Jurkat, Clone E6-1 (cell line): ENCODE results near the gene ANKMY1.
"Not testable (repeated sequence)": the region's sequence is repeated elsewhere in the genome, so short reads cannot be mapped to it uniquely, and the experiment has no call there.

Source experiments
- DNase-seq: peaks from one replicate; pipeline ENCODE4 v3.0.0-alpha.2; 2011; ENCODE audit warnings: low read depth, low spot score
- H3K4me3 ChIP-seq: 2 replicates; pipeline ENCODE4 v1.5.1; 2011; ENCODE audit warnings: mild to moderate bottlenecking, low read length, control low read depth, moderate library complexity

ANKMY1 gene

GRCh38 chr2:240499309-240500301 is 58.2 kb downstream of the ANKMY1 start:
- no peak for DNase-seq
- H3K4me3 ChIP-seq = no peak overlapping the region

GRCh38 chr2:240498958-240499260 is 58.9 kb downstream of the ANKMY1 start:
- H3K4me3 ChIP-seq = no peak overlapping the region
- no peak for DNase-seq

- H3K4me3 ChIP-seq = no peak overlapping the region
These were observed 59.4 kb downstream of the ANKMY1 start for GRCh38 chr2:240498171-240498957.

GRCh38 chr2:240497082-240497481 is 60.7 kb downstream of the ANKMY1 start:
- DNase-seq = not testable (repeated sequence)

More at GRCh38 chr2:240498171-240498957, 59.4 kb downstream of the ANKMY1 start:
- no peak for DNase-seq

GRCh38 chr2:240494942-240495341 is 62.8 kb downstream of the ANKMY1 start:
- H3K4me3 ChIP-seq, DNase-seq: not testable (repeated sequence)

More at GRCh38 chr2:240497082-240497481, 60.7 kb downstream of the ANKMY1 start:
- not testable (repeated sequence) for H3K4me3 ChIP-seq

- H3K4me3 ChIP-seq = no peak overlapping the region
- no peak for DNase-seq
These were observed 63.5 kb downstream of the ANKMY1 start for GRCh38 chr2:240494194-240494793.

- H3K4me3 ChIP-seq = no peak overlapping the region
These were observed 66.3 kb downstream of the ANKMY1 start for GRCh38 chr2:240491483-240491882.

GRCh38 chr2:240482141-240482540 is 75.6 kb downstream of the ANKMY1 start:
- no peak overlapping the region for H3K4me3 ChIP-seq

More at GRCh38 chr2:240491483-240491882, 66.3 kb downstream of the ANKMY1 start:
- DNase-seq = no peak

GRCh38 chr2:240481720-240482119 is 76.1 kb downstream of the ANKMY1 start:
- no peak overlapping the region for H3K4me3 ChIP-seq
- no peak for DNase-seq

More at GRCh38 chr2:240482141-240482540, 75.6 kb downstream of the ANKMY1 start:
- no peak for DNase-seq

- no peak overlapping the region for H3K4me3 ChIP-seq
- DNase-seq = no peak
These were observed 76.8 kb downstream of the ANKMY1 start for GRCh38 chr2:240480834-240481623.

GRCh38 chr2:240479111-240479501 is 78.7 kb downstream of the ANKMY1 start:
- DNase-seq = no peak
- no peak overlapping the region for H3K4me3 ChIP-seq

GRCh38 chr2:240478346-240479110 is 79.3 kb downstream of the ANKMY1 start:
- no peak for DNase-seq
- no peak overlapping the region for H3K4me3 ChIP-seq

- H3K4me3 ChIP-seq = no peak overlapping the region
These were observed 79.9 kb downstream of the ANKMY1 start for GRCh38 chr2:240477916-240478315.

GRCh38 chr2:240473211-240473610 is 84.6 kb downstream of the ANKMY1 start:
- no peak for DNase-seq
- no peak overlapping the region for H3K4me3 ChIP-seq

More at GRCh38 chr2:240477916-240478315, 79.9 kb downstream of the ANKMY1 start:
- no peak for DNase-seq

- DNase-seq = no peak
- no peak overlapping the region for H3K4me3 ChIP-seq
These were observed 85.6 kb downstream of the ANKMY1 start for GRCh38 chr2:240472078-240472790.

GRCh38 chr2:240469740-240470139 is 88.0 kb downstream of the ANKMY1 start:
- no peak overlapping the region for H3K4me3 ChIP-seq
- DNase-seq = no peak

GRCh38 chr2:240469239-240469636 is 88.5 kb downstream of the ANKMY1 start:
- no peak for DNase-seq
- no peak overlapping the region for H3K4me3 ChIP-seq
